Measurements from ENCODE around the gene CYP1A1.
"Not testable (repeated sequence)": the region's sequence is repeated elsewhere in the genome, so short reads cannot be mapped to it uniquely, and the experiment has no call there.

Gene CYP1A1

GRCh38 chr15:74733269-74733668 lies 7.9 kb upstream of the CYP1A1 start:
- DNase-seq = no peak

GRCh38 chr15:74732846-74733245 lies 7.5 kb upstream of the CYP1A1 start:
- no peak for DNase-seq

- no peak for DNase-seq
Observed at GRCh38 chr15:74730619-74731316, 5.4 kb upstream of the CYP1A1 start.

- not testable (repeated sequence) for DNase-seq
Observed at GRCh38 chr15:74729372-74729771, 4.0 kb upstream of the CYP1A1 start.

- DNase-seq = not testable (repeated sequence)
Observed at GRCh38 chr15:74728699-74729098, 3.4 kb upstream of the CYP1A1 start.

- DNase-seq = no peak
Observed at GRCh38 chr15:74727727-74728126, 2.4 kb upstream of the CYP1A1 start.

GRCh38 chr15:74726774-74727164 lies 1.4 kb upstream of the CYP1A1 start:
- no peak for DNase-seq

GRCh38 chr15:74725845-74726773 lies 781 bp upstream of the CYP1A1 start:
- no peak for DNase-seq

- DNase-seq = no peak
Observed at GRCh38 chr15:74724570-74725224, 631 bp downstream of the CYP1A1 start.

GRCh38 chr15:74723754-74724334 lies 1.5 kb downstream of the CYP1A1 start:
- peak; percentile 19 to 39 for DNase-seq

GRCh38 chr15:74723187-74723586 lies 2.1 kb downstream of the CYP1A1 start:
- no peak for DNase-seq

- no peak for DNase-seq
Observed at GRCh38 chr15:74722591-74722990, 2.7 kb downstream of the CYP1A1 start.

GRCh38 chr15:74716651-74717050 lies 8.7 kb downstream of the CYP1A1 start:
- no peak for DNase-seq

GRCh38 chr15:74712311-74712710 lies 13.0 kb downstream of the CYP1A1 start:
- no peak for DNase-seq

GRCh38 chr15:74710319-74711094 lies 14.8 kb downstream of the CYP1A1 start:
- no peak for DNase-seq

GRCh38 chr15:74709892-74710291 lies 15.4 kb downstream of the CYP1A1 start:
- no peak for DNase-seq

- DNase-seq = no peak
Observed at GRCh38 chr15:74709011-74709410, 16.3 kb downstream of the CYP1A1 start.

GRCh38 chr15:74696808-74697207 lies 28.5 kb downstream of the CYP1A1 start:
- DNase-seq = no peak

GRCh38 chr15:74696398-74696729 lies 29.0 kb downstream of the CYP1A1 start:
- no peak for DNase-seq

- peak; percentile 40 to 85 for DNase-seq
Observed at GRCh38 chr15:74695597-74696397, 29.5 kb downstream of the CYP1A1 start, which contains the start of gene EDC3. TSS of gene EDC3 (minus strand) at chr15:74696024. CDS start at chr15:74675124, 20,900 bp downstream.

- DNase-seq = no peak
Observed at GRCh38 chr15:74692327-74692726, 33.0 kb downstream of the CYP1A1 start.
